WTC11 (cell line): ENCODE data around the gene USP10. TPM values are rescaled to one million over a fixed set of nuclear protein-coding genes. Genes with fewer than 3 reads are reported as not detected.

Source experiments
- ATAC-seq: fragments of 200-7000 bp; cut with Tn5 transposase; 2 replicates; pipeline ENCODE4 v1.10.0; 2021; ENCODE audit warnings: mild to moderate bottlenecking, moderate library complexity
- CTCF ChIA-PET: fragments of 300-600 bp; sonication (Branson Sonifier 250); formaldehyde crosslinking; loops from one replicate; lab custom pipeline; 2021; ENCODE audit warnings: antibody characterized with exemption; lab: Charles Lee
- POLR2A ChIA-PET: fragments of 350-600 bp; sonication (Branson Sonifier 250); formaldehyde crosslinking; loops from one replicate; lab custom pipeline; 2021; ENCODE audit warnings: antibody characterized with exemption; lab: Charles Lee
- DNase-seq: peaks from one replicate; pipeline ENCODE4 v3.0.0; 2021; ENCODE audit warnings: low spot score
- H3K27ac Mint-ChIP-seq: 2 replicates; pipeline ENCODE4 v1.8.0; 2021; ENCODE audit warnings: mixed read lengths
- H3K27me3 Mint-ChIP-seq: 2 replicates; pipeline ENCODE4 v1.8.0; 2021; ENCODE audit warnings: low read depth, mild to moderate bottlenecking, moderate library complexity, mixed read lengths
- H3K36me3 Mint-ChIP-seq: 2 replicates; pipeline ENCODE4 v1.8.0; 2021; ENCODE audit warnings: mixed read lengths
- H3K4me1 Mint-ChIP-seq: 2 replicates; pipeline ENCODE4 v1.8.0; 2022; ENCODE audit warnings: mixed read lengths
- H3K4me3 Mint-ChIP-seq: 2 replicates; pipeline ENCODE4 v1.8.0; 2021; ENCODE audit warnings: mild to moderate bottlenecking, moderate library complexity, mixed read lengths
- H3K9me3 Mint-ChIP-seq: 2 replicates; pipeline ENCODE4 v1.8.0; 2021; ENCODE audit warnings: mixed read lengths
- CREB1 ChIP-seq: sonication (generic); formaldehyde crosslinking; IDR thresholded peaks from 2 replicates; pipeline ENCODE4 v1.8.0; 2023; ENCODE audit warnings: mild to moderate bottlenecking, missing genetic modification reagents
- E2F4 ChIP-seq: sonication (generic); formaldehyde crosslinking; IDR thresholded peaks from 2 replicates; pipeline ENCODE4 v1.8.1; 2022; ENCODE audit warnings: low read depth, mild to moderate bottlenecking, moderate library complexity, missing genetic modification reagents, borderline replicate concordance
- ETV6 ChIP-seq: sonication (generic); formaldehyde crosslinking; IDR thresholded peaks from 2 replicates; pipeline ENCODE4 v1.8.1; 2022; ENCODE audit warnings: mild to moderate bottlenecking, missing genetic modification reagents
- FOXJ3 ChIP-seq: sonication (generic); formaldehyde crosslinking; IDR thresholded peaks from 2 replicates; pipeline ENCODE4 v1.9.0; 2021; ENCODE audit warnings: missing genetic modification reagents, mild to moderate bottlenecking, borderline replicate concordance
- FOXK1 ChIP-seq: sonication (generic); formaldehyde crosslinking; IDR thresholded peaks from 2 replicates; pipeline ENCODE4 v1.8.0; 2022; ENCODE audit warnings: mild to moderate bottlenecking, moderate library complexity, missing genetic modification reagents
- GABPB1 ChIP-seq: sonication (generic); formaldehyde crosslinking; IDR thresholded peaks from 2 replicates; pipeline ENCODE4 v1.8.1; 2023; ENCODE audit warnings: mild to moderate bottlenecking, missing genetic modification reagents
- MAX ChIP-seq: sonication (generic); formaldehyde crosslinking; IDR thresholded peaks from 2 replicates; pipeline ENCODE4 v1.8.0; 2022; ENCODE audit warnings: mild to moderate bottlenecking, missing genetic modification reagents
- MYBL2 ChIP-seq: sonication (generic); formaldehyde crosslinking; IDR thresholded peaks from 2 replicates; pipeline ENCODE4 v1.8.1; 2023; ENCODE audit warnings: mild to moderate bottlenecking, moderate library complexity, missing genetic modification reagents
- NFATC4 ChIP-seq: fragments of 250-450 bp; sonication (Bioruptor Pico); IDR thresholded peaks from 2 replicates; pipeline ENCODE4 v1.9.0; 2021; ENCODE audit warnings: mild to moderate bottlenecking
- OVOL2 ChIP-seq: fragments of 250-450 bp; sonication (Bioruptor Pico); IDR thresholded peaks from 2 replicates; pipeline ENCODE4 v1.9.0; 2021; ENCODE audit warnings: mild to moderate bottlenecking, borderline replicate concordance
- PRRX2 ChIP-seq: fragments of 250-450 bp; sonication (Bioruptor Pico); IDR thresholded peaks from 2 replicates; pipeline ENCODE4 v1.8.0; 2021; ENCODE audit warnings: mild to moderate bottlenecking
- SMAD3 ChIP-seq: sonication (generic); formaldehyde crosslinking; IDR thresholded peaks from 2 replicates; pipeline ENCODE4 v1.8.0; 2022; ENCODE audit warnings: missing genetic modification reagents, mild to moderate bottlenecking, borderline replicate concordance
- SP1 ChIP-seq: sonication (generic); formaldehyde crosslinking; conservative IDR thresholded peaks from 2 replicates; pipeline ENCODE4 v1.8.1; 2022; ENCODE audit warnings: missing genetic modification reagents
- ZNF219 ChIP-seq: sonication (generic); formaldehyde crosslinking; IDR thresholded peaks from 2 replicates; pipeline ENCODE4 v1.8.0; 2023; ENCODE audit warnings: missing genetic modification reagents, mild to moderate bottlenecking, borderline replicate concordance
- ZNF317 ChIP-seq: sonication (generic); formaldehyde crosslinking; IDR thresholded peaks from 2 replicates; pipeline ENCODE4 v1.8.1; 2023; ENCODE audit warnings: low read depth, mild to moderate bottlenecking, moderate library complexity, missing genetic modification reagents, borderline replicate concordance
- ZNF423 ChIP-seq: fragments of 250-450 bp; sonication (Bioruptor Pico); IDR thresholded peaks from 2 replicates; pipeline ENCODE4 v2.1.2; 2022; ENCODE audit warnings: mild to moderate bottlenecking, moderate library complexity
- ZSCAN18 ChIP-seq: fragments of 250-450 bp; sonication (Bioruptor Pico); IDR thresholded peaks from 2 replicates; pipeline ENCODE4 v2.1.2; 2022; ENCODE audit warnings: mild to moderate bottlenecking, moderate library complexity
- total RNA-seq: library from RNA; stranded (reverse); gene quantifications from 3 replicates; pipeline ENCODE4 v1.2.3, GENCODE V29; 2021
- TF ChIP-seq, protein P1 (sequence below): sonication (generic); formaldehyde crosslinking; IDR thresholded peaks from 2 replicates; pipeline ENCODE4 v1.8.0; 2022; ENCODE audit warnings: mild to moderate bottlenecking, missing genetic modification reagents

Gene USP10
- total RNA-seq, 1 experiment from 2014 or later = 138 TPM

GRCh38 chr16:84726669-84727467, 27.1 kb downstream of the USP10 start:
- no peak for TF ChIP-seq NFATC4 (CRISPR knock-in tag)
- no peak for TF ChIP-seq ZNF317
- TF ChIP-seq FOXJ3 = no peak
- ChIA-PET CTCF (interaction anchor here (0.5 to 8.0 kb wide), 51 partner anchors 11 to 1352 kb away, joined by 3 to 86 read pairs (median 4); partner anchors contain the start of genes COTL1, CRISPLD2, KIAA0513 and KLHL36), POLR2A (interaction anchor here (1.0 kb wide), 1 partner anchor 26 kb away, joined by 3 read pairs; no protein-coding TSS in a partner anchor)
- ATAC-seq (peak; percentile 29), DNase-seq (peak; percentile 36)
- H3K27ac Mint-ChIP-seq = peak overlapping the region; percentile 94
- H3K27me3 Mint-ChIP-seq = no peaks in the 10 kb centered on the region
- peak overlapping the region; percentile 31; the same call in 1 of the 2 replicates for H3K4me3 Mint-ChIP-seq
- H3K4me1 Mint-ChIP-seq = peaks cover 92% of the 10 kb centered on the region
- H3K9me3 Mint-ChIP-seq = no peaks in the 10 kb centered on the region
- H3K36me3 Mint-ChIP-seq = no peaks in the 10 kb centered on the region; the same call in 1 of the 2 replicates

DNA sequence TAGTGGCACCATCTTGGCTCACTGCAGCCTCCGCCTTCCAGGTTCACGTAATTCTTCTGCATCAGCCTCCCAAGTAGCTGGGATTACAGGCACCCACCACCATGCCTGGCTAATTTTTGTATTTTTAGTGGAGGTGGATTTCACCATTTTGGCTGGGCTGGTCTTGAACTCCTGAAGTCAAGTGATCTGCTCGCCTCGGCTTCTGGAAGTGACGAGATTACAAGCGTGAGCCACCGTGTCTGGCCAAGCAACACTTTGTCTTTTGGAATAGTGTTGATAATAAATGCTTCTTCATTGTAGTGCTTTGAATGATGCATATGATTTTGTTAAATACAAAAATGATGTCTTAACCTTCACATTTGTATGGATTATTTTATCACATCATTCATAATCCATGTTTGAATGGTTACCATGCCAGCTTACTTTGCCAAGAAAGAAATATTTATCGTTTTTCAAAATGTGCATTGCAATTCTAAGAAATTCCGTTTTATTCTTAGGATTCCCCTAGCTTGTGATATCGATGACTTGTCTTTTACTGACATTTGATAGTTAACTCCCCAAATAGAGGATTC, 29.1 kb downstream of the USP10 start:
- no peaks in the 10 kb centered on the region for H3K27me3 Mint-ChIP-seq
- POLR2A ChIA-PET = no interaction called here
- CTCF ChIA-PET = interaction anchor here (0.6 to 8.0 kb wide), 5 partner anchors 9 to 223 kb away, joined by 3 to 86 read pairs (median 11); no protein-coding TSS in a partner anchor

DNA sequence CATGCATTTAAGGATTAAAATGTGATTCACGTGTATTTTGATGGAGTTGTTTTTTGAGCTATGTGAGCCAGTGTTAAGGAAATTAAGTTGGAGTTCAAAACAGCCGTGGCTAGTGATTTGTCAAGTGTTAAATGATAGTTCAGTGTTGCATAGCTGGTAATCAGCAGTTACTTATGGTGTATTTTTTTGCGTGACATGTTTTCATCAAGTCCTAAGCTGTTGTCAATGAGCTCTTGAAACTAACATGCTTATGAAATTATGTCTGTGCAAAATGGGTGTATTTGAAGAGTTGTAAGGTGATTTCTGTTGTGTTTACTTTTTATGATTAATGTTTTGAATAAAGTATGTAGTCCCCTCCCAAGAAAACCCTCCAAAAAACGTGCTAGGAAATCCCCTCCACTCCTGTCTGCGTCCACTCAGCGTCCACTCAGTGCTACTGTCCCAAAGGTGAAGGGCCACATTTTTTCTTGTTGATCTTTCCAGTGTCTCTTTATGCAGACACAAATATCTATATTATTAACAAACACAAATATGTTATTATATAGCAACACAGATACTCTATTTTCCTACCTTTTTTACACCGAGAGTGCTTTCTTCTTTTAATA, 30.0 kb downstream of the USP10 start:
- H3K27ac Mint-ChIP-seq = peak overlapping the region; percentile 86
- ATAC-seq = no peak
- ChIA-PET POLR2A (interaction anchor here (0.9 to 1.3 kb wide), 2 partner anchors 88 to 108 kb away, joined by 3 to 7 read pairs; no protein-coding TSS in a partner anchor), CTCF (interaction anchor here (1.1 to 8.0 kb wide), 7 partner anchors 8 to 223 kb away, joined by 3 to 86 read pairs (median 7); no protein-coding TSS in a partner anchor)
- TF ChIP-seq ZNF219 = no peak
- no peak for TF ChIP-seq ZSCAN18 (CRISPR knock-in tag)
- TF ChIP-seq OVOL2 (CRISPR knock-in tag) = no peak
- DNase-seq = no peak
- H3K4me3 Mint-ChIP-seq = no peak overlapping the region; the same call in 1 of the 2 replicates
- H3K9me3 Mint-ChIP-seq = no peaks in the 10 kb centered on the region
- no peaks in the 10 kb centered on the region for H3K27me3 Mint-ChIP-seq
- no peaks in the 10 kb centered on the region; the same call in 1 of the 2 replicates for H3K36me3 Mint-ChIP-seq
- peaks cover 91% of the 10 kb centered on the region for H3K4me1 Mint-ChIP-seq

More for the DNA sequence above, 29.1 kb downstream of the USP10 start:
- TF ChIP-seq ZNF317 (no peak), CREB1 (CRISPR knock-in tag) (no peak), SMAD3 (CRISPR knock-in tag) (no peak), ETV6 (CRISPR knock-in tag) (no peak), FOXK1 (CRISPR knock-in tag) (no peak), PRRX2 (no peak), SP1 (CRISPR knock-in tag) (no peak), E2F4 (CRISPR knock-in tag) (no peak), GABPB1 (CRISPR knock-in tag) (no peak), MAX (CRISPR knock-in tag) (no peak), ZNF423 (CRISPR knock-in tag) (no peak), MYBL2 (CRISPR knock-in tag) (no peak)
- TF ChIP-seq, protein P1, sequence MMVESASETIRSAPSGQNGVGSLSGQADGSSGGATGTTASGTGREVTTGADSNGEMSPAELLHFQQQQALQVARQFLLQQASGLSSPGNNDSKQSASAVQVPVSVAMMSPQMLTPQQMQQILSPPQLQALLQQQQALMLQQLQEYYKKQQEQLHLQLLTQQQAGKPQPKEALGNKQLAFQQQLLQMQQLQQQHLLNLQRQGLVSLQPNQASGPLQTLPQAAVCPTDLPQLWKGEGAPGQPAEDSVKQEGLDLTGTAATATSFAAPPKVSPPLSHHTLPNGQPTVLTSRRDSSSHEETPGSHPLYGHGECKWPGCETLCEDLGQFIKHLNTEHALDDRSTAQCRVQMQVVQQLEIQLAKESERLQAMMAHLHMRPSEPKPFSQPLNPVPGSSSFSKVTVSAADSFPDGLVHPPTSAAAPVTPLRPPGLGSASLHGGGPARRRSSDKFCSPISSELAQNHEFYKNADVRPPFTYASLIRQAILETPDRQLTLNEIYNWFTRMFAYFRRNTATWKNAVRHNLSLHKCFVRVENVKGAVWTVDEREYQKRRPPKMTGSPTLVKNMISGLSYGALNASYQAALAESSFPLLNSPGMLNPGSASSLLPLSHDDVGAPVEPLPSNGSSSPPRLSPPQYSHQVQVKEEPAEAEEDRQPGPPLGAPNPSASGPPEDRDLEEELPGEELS = no peak
- H3K4me1 Mint-ChIP-seq = peaks cover 91% of the 10 kb centered on the region
- H3K9me3 Mint-ChIP-seq = no peaks in the 10 kb centered on the region
- H3K36me3 Mint-ChIP-seq = no peaks in the 10 kb centered on the region; the same call in 1 of the 2 replicates
- peak overlapping the region; percentile 76 for H3K27ac Mint-ChIP-seq
- no peak overlapping the region for H3K4me3 Mint-ChIP-seq
- no peak for DNase-seq
- ATAC-seq = no peak
